ENCODE results near the gene PDXP. TPM values are rescaled to one million over a fixed set of nuclear protein-coding genes. Genes with fewer than 3 reads are reported as not detected.

Gene PDXP
- total and polyA plus RNA-seq, 2 of the 4 experiments (the other 2 are of a cell fraction) = 5.4 to 24.1 TPM

GRCh38 chr22:37696657-37697537, 38.4 kb downstream of the PDXP start, which contains the start of gene TRIOBP:
TSS of gene TRIOBP (plus strand) at chr22:37697048. CDS start at chr22:37701366, 4,318 bp downstream.
- dilution Hi-C loops (cut with HindIII; ENCODE audit: low sequenced_read_pairs, unreplicated experiment) (no loop called here), intact Hi-C loops (cut with micrococcal nuclease) (loop anchor here (5.0 kb wide), 1 partner anchor 45 kb away; no protein-coding TSS in a partner anchor), in situ Hi-C loops (cut with MboI; ENCODE audit: low sequenced_read_pairs) (no loop called here)
- no TSS peak for BruUV-seq (replicated peaks)
- H2AFZ ChIP-seq (replicated peaks; ENCODE audit: low read length, poor library complexity) = peak within 1 kb of the TSS; percentile 94
- WGBS, 2 experiments (ENCODE audit: extremely low coverage in 2 of 2, insufficient read length in 1 of 2) = no CpG with 5 or more reads among the region's 39 CpGs
- H2BK15ac ChIP-seq (ENCODE audit: low read depth, low read length) = peak within 1 kb of the TSS; percentile 47; the same call in 1 of the 3 replicates
- peak within 1 kb of the TSS; percentile 15 for H2BK5ac ChIP-seq (ENCODE audit: low read depth, low read length, poor library complexity, severe bottlenecking)
- H2BK20ac ChIP-seq (ENCODE audit: low read depth, low read length) = peak within 1 kb of the TSS; percentile 3
- no peaks in the 10 kb centered on the region for H3K9me3 ChIP-seq (ENCODE audit: control insufficient read depth, insufficient read depth, low read length)
- H3K4me1 ChIP-seq (ENCODE audit: control insufficient read depth, insufficient read depth, low read length) = peaks cover 8% of the 10 kb centered on the region
- ChIA-PET CTCF (interaction anchor here (0.7 kb wide), 1 partner anchor 54 kb away, joined by 3 read pairs; no protein-coding TSS in a partner anchor), POLR2A (ENCODE audit: unreplicated experiment) (interaction anchor here (0.6 kb wide), 2 partner anchors 9 to 111 kb away, joined by 5 to 10 read pairs; no protein-coding TSS in a partner anchor)
- peak within 1 kb of the TSS; percentile 95 for H2AK9ac ChIP-seq (replicated peaks; ENCODE audit: low read depth, low read length, poor library complexity)
- H3K79me1 ChIP-seq (ENCODE audit: low read depth in 1 of 2, low read length in 2 of 2) = peaks cover 0 to 18% of the 10 kb centered on the region in 2 experiments; a peak in 2 of 4 replicates
- no peaks in the 10 kb centered on the region for H3K27me3 ChIP-seq (ENCODE audit: control insufficient read depth, insufficient read depth, low read length)
- DNase-seq = peak; percentile 91
- H4K8ac ChIP-seq (ENCODE audit: low read depth in 2 of 2, low read length in 2 of 2) = peak within 1 kb of the TSS; percentile 50 to 82; a peak in 3 of 4 replicates
- no peak within 1 kb of the TSS for H3K27ac ChIP-seq (ENCODE audit: insufficient read depth, low read length)
- H3K9ac ChIP-seq (ENCODE audit: low read depth, low read length) = peak within 1 kb of the TSS; percentile 40; the same call in 1 of the 2 replicates
- no peaks in the 10 kb centered on the region for H4K20me1 ChIP-seq (ENCODE audit: insufficient read depth, low read length)
- H3K23ac ChIP-seq (ENCODE audit: low read depth, low read length) = peak within 1 kb of the TSS; percentile 72; the same call in 1 of the 2 replicates
- no peak within 1 kb of the TSS for H3K56ac ChIP-seq (ENCODE audit: extremely low read depth, insufficient read depth, low read length)
- peak within 1 kb of the TSS; percentile 58 for H3K4ac ChIP-seq (ENCODE audit: low read depth, low read length)
- peak within 1 kb of the TSS; percentile 22; the same call in 1 of the 2 replicates for H3K4me3 ChIP-seq (ENCODE audit: insufficient read depth, low read depth, low read length)
- peak within 1 kb of the TSS; percentile 0; the same call in 1 of the 2 replicates for H3K18ac ChIP-seq (ENCODE audit: low read depth, low read length)
- peaks cover 6% of the 10 kb centered on the region for H3K36me3 ChIP-seq (ENCODE audit: control insufficient read depth, insufficient read depth, low read length)
- peak within 1 kb of the TSS; percentile 75 for H2AK5ac ChIP-seq (ENCODE audit: low read depth, low read length)
- H4K91ac ChIP-seq (ENCODE audit: insufficient read depth, low read depth, low read length) = peak within 1 kb of the TSS; percentile 21; the same call in 1 of the 2 replicates
- peak within 1 kb of the TSS; percentile 53; the same call in 1 of the 2 replicates for H2BK120ac ChIP-seq (ENCODE audit: low read depth, low read length)
- H3K14ac ChIP-seq (replicated peaks; ENCODE audit: low read depth, low read length) = peak within 1 kb of the TSS; percentile 88
- H3K4me2 ChIP-seq (ENCODE audit: low read depth, low read length) = peak within 1 kb of the TSS; percentile 38
- H3K9me1 ChIP-seq (ENCODE audit: insufficient read depth, low read length) = peaks cover 15% of the 10 kb centered on the region; the same call in 1 of the 2 replicates
- no peak within 1 kb of the TSS; the same call in 1 of the 2 replicates for H4K5ac ChIP-seq (ENCODE audit: low read depth, low read length)
- ATAC-seq (ENCODE audit: low read depth) = peak; percentile 100
- no peak for TF ChIP-seq USF2 (IDR thresholded peaks at IDR 0.05; ENCODE audit: low read depth, low read length)
- peak; percentile 82 for TF ChIP-seq BHLHE40 (IDR thresholded peaks at IDR 0.05; ENCODE audit: low read depth, low read length)
- no peak for TF ChIP-seq RFX5 (IDR thresholded peaks at IDR 0.05; ENCODE audit: low read depth, low read length)
- peak; percentile 44 for TF ChIP-seq SMC3 (IDR thresholded peaks at IDR 0.05; ENCODE audit: low read depth, low read length)
- TF ChIP-seq CHD1 (IDR thresholded peaks at IDR 0.05; ENCODE audit: low read depth, low read length) = no peak
- TF ChIP-seq CTCF (conservative IDR thresholded peaks at IDR 0.05; ENCODE audit: low read depth, low read length) = peak; percentile 53
- TF ChIP-seq FOS (IDR thresholded peaks at IDR 0.05; ENCODE audit: low read depth, low read length) = no peak
- peak; percentile 44 for TF ChIP-seq RAD21 (IDR thresholded peaks at IDR 0.05; ENCODE audit: low read length)
- no peak for TF ChIP-seq MXI1 (IDR thresholded peaks at IDR 0.05; ENCODE audit: borderline replicate concordance, low read depth, low read length)
- no peak for TF ChIP-seq POLR2A (IDR thresholded peaks at IDR 0.05; ENCODE audit: low read depth, low read length)
- TF ChIP-seq MAZ (IDR thresholded peaks at IDR 0.05; ENCODE audit: borderline replicate concordance, low read depth, low read length) = peak; percentile 82
- no peak for TF ChIP-seq ELK1 (IDR thresholded peaks at IDR 0.05; ENCODE audit: borderline replicate concordance, low read depth, low read length)
- TF ChIP-seq CEBPB (IDR thresholded peaks at IDR 0.05; ENCODE audit: low read depth, low read length) = no peak
